ENCODE measurements around the gene LPP.

- TF ChIP-seq CTCF (IDR thresholded peaks at IDR 0.05) (peak; percentile 76), EZH2 (IDR thresholded peaks at IDR 0.05; ENCODE audit: borderline replicate concordance, insufficient read depth, low read depth, low read length, poor library complexity, severe bottlenecking) (no peak)
Measured at GRCh38 chr3:188749010-188749617, 595.2 kb downstream of the LPP start.
